BE2C (cell line): Measurements from ENCODE around the gene TMED8.

Experiments used
- DNase-seq: peaks from one replicate; pipeline ENCODE4 v3.0.0-alpha.2; 2020
- H3K27me3 ChIP-seq: fragments of 250-450 bp; sonication (Bioruptor Pico); 2 replicates; pipeline ENCODE4 v1.5.1; 2020; ENCODE audit warnings: mild to moderate bottlenecking
- H3K36me3 ChIP-seq: fragments of 250-450 bp; sonication (Bioruptor Pico); 2 replicates; pipeline ENCODE4 v1.5.1; 2020; ENCODE audit warnings: mild to moderate bottlenecking
- H3K4me1 ChIP-seq: fragments of 250-450 bp; sonication (Bioruptor Pico); 2 replicates; pipeline ENCODE4 v1.5.1; 2020
- H3K4me3 ChIP-seq: 2 replicates; pipeline ENCODE4 v1.5.1; 2011; ENCODE audit warnings: low read depth, low read length
- H3K9me3 ChIP-seq: fragments of 250-450 bp; sonication (Bioruptor Pico); 2 replicates; pipeline ENCODE4 v1.5.1; 2020
- CTCF ChIP-seq: IDR thresholded peaks from 2 replicates; pipeline ENCODE4 v1.5.1; 2012; ENCODE audit warnings: mild to moderate bottlenecking, low read depth, low read length

TMED8 gene

GRCh38 chr14:77390188-77390587 lies 13.3 kb upstream of the TMED8 start:
- H3K9me3 ChIP-seq: no peaks in the 10 kb centered on the region
- H3K4me1 ChIP-seq: no peaks in the 10 kb centered on the region
- no peaks in the 10 kb centered on the region for H3K27me3 ChIP-seq
- TF ChIP-seq CTCF: no peak
- H3K4me3 ChIP-seq: no peak overlapping the region
- no peak for DNase-seq
- H3K36me3 ChIP-seq: no peaks in the 10 kb centered on the region

GRCh38 chr14:77378701-77379100 lies 1.8 kb upstream of the TMED8 start:
- Histone ChIP-seq H3K36me3 (no peaks in the 10 kb centered on the region), H3K4me3 (no peak overlapping the region), H3K4me1 (peaks cover 4% of the 10 kb centered on the region; the same call in 1 of the 2 replicates), H3K27me3 (no peaks in the 10 kb centered on the region), H3K9me3 (no peaks in the 10 kb centered on the region)
- DNase-seq: no peak
- TF ChIP-seq CTCF: no peak

GRCh38 chr14:77377502-77377844 lies 579 bp upstream of the TMED8 start:
- DNase-seq: no peak
- Histone ChIP-seq H3K9me3 (no peaks in the 10 kb centered on the region), H3K4me3 (peak overlapping the region; percentile 88), H3K36me3 (no peaks in the 10 kb centered on the region), H3K27me3 (no peaks in the 10 kb centered on the region), H3K4me1 (peaks cover 4% of the 10 kb centered on the region; the same call in 1 of the 2 replicates)
- TF ChIP-seq CTCF: no peak

GRCh38 chr14:77375973-77376770 lies 722 bp downstream of the TMED8 start:
- DNase-seq: peak; percentile 32
- TF ChIP-seq CTCF: no peak
- Histone ChIP-seq H3K4me1 (peaks cover 4% of the 10 kb centered on the region; the same call in 1 of the 2 replicates), H3K9me3 (no peaks in the 10 kb centered on the region), H3K27me3 (no peaks in the 10 kb centered on the region), H3K36me3 (no peaks in the 10 kb centered on the region), H3K4me3 (peak overlapping the region; percentile 88)

GRCh38 chr14:77375164-77375950 lies 1.5 kb downstream of the TMED8 start:
- no peaks in the 10 kb centered on the region for H3K36me3 ChIP-seq
- peaks cover 4% of the 10 kb centered on the region; the same call in 1 of the 2 replicates for H3K4me1 ChIP-seq
- H3K27me3 ChIP-seq: no peaks in the 10 kb centered on the region
- no peak for TF ChIP-seq CTCF
- H3K9me3 ChIP-seq: no peaks in the 10 kb centered on the region
- DNase-seq: no peak
- H3K4me3 ChIP-seq: peak overlapping the region; percentile 88
